Neural cell (in vitro differentiated cells): Measurements from ENCODE around the gene RTTN.

Experiments used
- CTCF ChIP-seq: fragments of 450-650 bp; IDR thresholded peaks from 2 replicates; pipeline ENCODE4 v1.5.1; 2014; ENCODE audit warnings: antibody characterized with exemption, mild to moderate bottlenecking, moderate library complexity; ENCODE audit not compliant: poor library complexity, severe bottlenecking
- EZH2 ChIP-seq: fragments of 200-600, 300-800 bp; shearing (Covaris generic), sonication (generic); IDR thresholded peaks from 2 replicates; pipeline ENCODE4 v1.6.1; 2014; ENCODE audit warnings: antibody characterized with exemption, low read length, borderline replicate concordance, mild to moderate bottlenecking; ENCODE audit not compliant: insufficient read depth, poor library complexity, severe bottlenecking

- TF ChIP-seq EZH2, result no peak
- no peak for TF ChIP-seq CTCF
These were observed 56.3 kb downstream of the RTTN start for GRCh38 chr18:70149156-70149555.
